ENCODE measurements around the gene GPX4.

GRCh38 chr19:1101337-1101698 is 2.5 kb upstream of the GPX4 start:
- TF ChIP-seq, protein P1, sequence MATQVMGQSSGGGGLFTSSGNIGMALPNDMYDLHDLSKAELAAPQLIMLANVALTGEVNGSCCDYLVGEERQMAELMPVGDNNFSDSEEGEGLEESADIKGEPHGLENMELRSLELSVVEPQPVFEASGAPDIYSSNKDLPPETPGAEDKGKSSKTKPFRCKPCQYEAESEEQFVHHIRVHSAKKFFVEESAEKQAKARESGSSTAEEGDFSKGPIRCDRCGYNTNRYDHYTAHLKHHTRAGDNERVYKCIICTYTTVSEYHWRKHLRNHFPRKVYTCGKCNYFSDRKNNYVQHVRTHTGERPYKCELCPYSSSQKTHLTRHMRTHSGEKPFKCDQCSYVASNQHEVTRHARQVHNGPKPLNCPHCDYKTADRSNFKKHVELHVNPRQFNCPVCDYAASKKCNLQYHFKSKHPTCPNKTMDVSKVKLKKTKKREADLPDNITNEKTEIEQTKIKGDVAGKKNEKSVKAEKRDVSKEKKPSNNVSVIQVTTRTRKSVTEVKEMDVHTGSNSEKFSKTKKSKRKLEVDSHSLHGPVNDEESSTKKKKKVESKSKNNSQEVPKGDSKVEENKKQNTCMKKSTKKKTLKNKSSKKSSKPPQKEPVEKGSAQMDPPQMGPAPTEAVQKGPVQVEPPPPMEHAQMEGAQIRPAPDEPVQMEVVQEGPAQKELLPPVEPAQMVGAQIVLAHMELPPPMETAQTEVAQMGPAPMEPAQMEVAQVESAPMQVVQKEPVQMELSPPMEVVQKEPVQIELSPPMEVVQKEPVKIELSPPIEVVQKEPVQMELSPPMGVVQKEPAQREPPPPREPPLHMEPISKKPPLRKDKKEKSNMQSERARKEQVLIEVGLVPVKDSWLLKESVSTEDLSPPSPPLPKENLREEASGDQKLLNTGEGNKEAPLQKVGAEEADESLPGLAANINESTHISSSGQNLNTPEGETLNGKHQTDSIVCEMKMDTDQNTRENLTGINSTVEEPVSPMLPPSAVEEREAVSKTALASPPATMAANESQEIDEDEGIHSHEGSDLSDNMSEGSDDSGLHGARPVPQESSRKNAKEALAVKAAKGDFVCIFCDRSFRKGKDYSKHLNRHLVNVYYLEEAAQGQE (IDR thresholded peaks at IDR 0.05; ENCODE audit: insufficient read depth in 1 of 2, low read depth in 2 of 2, low read length in 1 of 2): no peak
- no peak for TF ChIP-seq CTCF (IDR thresholded peaks at IDR 0.05)

Measured in Panc1 (cell line).